Suprapubic skin (tissue), 4 donors: ENCODE results near the gene XIRP1.

Experiments
- CTCF ChIP-seq, 2 donors: fragments of 200-600 bp in 1 of 2; fragments of 450-650 bp in 1 of 2; sonication (generic) in 1 of 2; IDR thresholded peaks; one replicate each; pipeline ENCODE4 v1.5.1; 2016 to 2019; ENCODE audit warnings: antibody characterized with exemption in 2 of 2, mild to moderate bottlenecking in 1 of 2, moderate library complexity in 1 of 2
- POLR2A ChIP-seq, 2 donors: fragments of 450-650 bp; IDR thresholded peaks; one replicate each; pipeline ENCODE4 v1.6.1; 2017; ENCODE audit warnings: antibody characterized with exemption in 2 of 2, mild to moderate bottlenecking in 2 of 2, moderate library complexity in 2 of 2
- POLR2AphosphoS5 ChIP-seq, 3 donors: sonication (generic); formaldehyde crosslinking; IDR thresholded peaks; one replicate each; pipeline ENCODE4 v1.6.1; 2017; ENCODE audit warnings: antibody characterized with exemption in 3 of 3

- TF ChIP-seq POLR2A (IDR thresholded peaks at IDR 0.05) (no peak), POLR2AphosphoS5 (IDR thresholded peaks at IDR 0.05) (no peak), CTCF (IDR thresholded peaks at IDR 0.05) (no peak)
Observed at GRCh38 chr3:39205131-39205530, 12.7 kb upstream of the XIRP1 start.
